ENCODE results near the gene CHST5.
A peak's percentile ranks its signal among the peaks of the same experiment; 100 is the strongest.
"Not testable (repeated sequence)": the region's sequence is repeated elsewhere in the genome, so short reads cannot be mapped to it uniquely, and the experiment has no call there.

Gene CHST5

GRCh38 chr16:75550211-75550662 lies 14.3 kb upstream of the CHST5 start:
- peak; percentile 71 for DNase-seq (ENCODE audit: low read depth, low spot score)

DNA sequence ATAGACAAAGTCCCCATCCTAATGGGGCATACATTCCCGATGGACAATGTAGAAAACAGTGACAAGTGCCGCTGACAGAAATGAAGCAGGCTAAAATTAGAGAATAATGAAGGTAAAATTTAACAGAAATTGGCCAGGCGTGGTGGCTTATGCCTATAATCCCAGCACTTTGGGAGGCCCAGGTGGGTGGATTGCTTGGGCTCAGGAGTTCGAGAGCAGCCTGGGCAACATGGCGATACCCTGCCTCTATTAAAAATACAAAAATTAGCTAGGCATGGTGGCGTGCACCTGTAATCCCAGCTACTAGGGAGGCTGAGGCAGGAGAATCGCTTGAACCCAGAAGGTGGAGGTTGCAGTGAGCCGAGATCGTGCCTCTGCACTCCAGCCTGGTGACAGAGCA lies 12.5 kb upstream of the CHST5 start:
- not testable (repeated sequence) for DNase-seq (ENCODE audit: low read depth, low spot score)

- DNase-seq (ENCODE audit: low read depth, low spot score) = no peak
Measured at GRCh38 chr16:75546293-75546692, 10.4 kb upstream of the CHST5 start.

DNA sequence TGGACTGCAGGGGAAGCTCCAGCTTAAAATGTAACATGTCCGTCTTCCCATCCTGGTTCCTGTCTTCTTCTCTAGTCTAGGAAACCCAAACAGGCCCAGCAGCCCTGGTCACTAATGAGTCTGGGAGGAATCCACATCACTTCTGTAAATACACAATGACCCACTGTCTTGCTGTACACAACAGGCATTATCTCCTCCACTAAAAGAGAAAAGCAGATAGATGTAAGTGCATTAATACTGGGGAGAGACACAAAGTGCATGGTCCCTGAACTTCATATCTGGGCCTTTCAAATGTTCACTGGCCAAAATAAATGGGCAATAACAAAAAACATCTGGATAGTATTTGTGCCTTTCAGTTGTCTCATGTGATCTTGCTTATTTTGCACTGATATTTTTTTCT lies 10.0 kb upstream of the CHST5 start:
- not testable (repeated sequence) for DNase-seq (ENCODE audit: low read depth, low spot score)

DNA sequence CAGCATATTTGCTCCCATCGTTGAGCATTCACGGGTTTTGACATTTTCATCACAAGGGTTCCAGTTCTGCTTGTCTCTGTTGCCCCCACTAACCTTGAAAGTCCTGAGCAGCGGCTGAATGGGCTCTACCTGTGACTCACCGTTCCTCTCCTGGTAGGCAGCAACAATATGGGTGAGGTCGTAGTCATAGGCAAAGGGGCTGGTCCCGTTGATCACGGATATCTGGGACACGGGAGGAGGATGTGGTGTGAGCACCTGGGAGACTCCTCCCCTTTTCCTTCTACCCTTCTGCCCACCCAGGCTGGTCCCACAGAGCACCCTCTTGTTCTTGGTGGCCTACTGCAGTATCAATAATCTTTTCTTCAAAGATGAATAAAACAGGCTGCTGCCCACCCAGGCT lies 6.6 kb upstream of the CHST5 start:
- DNase-seq (ENCODE audit: low read depth, low spot score) = not testable (repeated sequence)

DNA sequence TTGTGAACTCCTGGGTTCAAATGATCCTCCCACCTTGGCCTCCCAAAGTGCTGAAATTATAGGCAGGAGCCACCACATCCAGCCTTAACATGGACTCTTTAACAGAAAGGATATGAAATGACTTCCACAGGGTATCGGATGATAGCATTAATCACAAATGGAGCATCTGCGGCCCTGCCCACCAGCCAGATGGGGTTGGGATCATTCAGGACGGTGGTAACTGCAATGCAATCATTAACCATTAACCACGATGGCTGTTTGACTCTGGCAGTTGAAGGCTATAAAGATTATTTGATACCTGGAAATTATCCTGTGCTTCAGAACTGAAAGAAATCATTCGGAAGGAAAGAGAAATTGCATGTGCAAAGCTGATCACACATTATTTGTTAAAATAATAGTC lies 5.3 kb upstream of the CHST5 start:
- DNase-seq (ENCODE audit: low read depth, low spot score) = no peak

- DNase-seq (ENCODE audit: low read depth, low spot score) = not testable (repeated sequence)
Measured at GRCh38 chr16:75538882-75539565, 3.1 kb upstream of the CHST5 start.

- no peak for DNase-seq (ENCODE audit: low read depth, low spot score)
Measured at GRCh38 chr16:75537776-75538175, 1.9 kb upstream of the CHST5 start.

DNA sequence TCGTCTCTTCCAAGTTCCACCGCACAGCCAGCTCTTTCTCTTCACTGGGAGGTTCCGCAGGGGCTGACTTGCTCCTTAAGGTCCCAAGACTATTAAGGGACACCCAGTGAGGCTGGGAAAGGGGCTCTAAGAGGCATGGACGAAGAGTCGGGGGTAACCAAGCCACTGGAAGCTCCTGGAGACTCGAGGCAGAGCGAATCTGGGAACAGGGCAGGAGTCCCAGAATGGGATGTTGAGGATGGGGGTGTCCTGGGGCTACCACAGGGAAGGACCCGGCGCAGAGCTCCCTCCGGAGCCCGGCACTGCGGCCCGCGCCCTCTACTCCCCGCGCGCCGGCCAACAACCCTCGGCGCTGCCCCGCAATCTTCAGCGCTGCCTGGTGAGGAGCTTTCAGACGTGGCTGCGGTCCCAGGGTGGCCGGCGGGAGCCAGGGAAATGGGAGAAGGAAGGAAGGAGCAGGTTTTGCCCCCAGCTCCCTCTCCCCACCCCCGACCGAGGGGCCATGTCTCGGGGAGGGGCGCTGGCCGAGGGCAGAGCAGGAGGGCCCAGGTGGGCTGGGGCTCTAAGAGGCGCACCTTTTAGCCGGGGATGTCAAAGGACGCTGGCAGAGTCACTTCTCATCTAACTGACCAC lies 581 bp downstream of the CHST5 start:
- no peak for DNase-seq (ENCODE audit: low read depth, low spot score)

GRCh38 chr16:75534560-75535205 lies 1.2 kb downstream of the CHST5 start:
- DNase-seq (ENCODE audit: low read depth, low spot score) = no peak

- no peak for DNase-seq (ENCODE audit: low read depth, low spot score)
Measured at GRCh38 chr16:75532791-75533190, 3.1 kb downstream of the CHST5 start.

DNA sequence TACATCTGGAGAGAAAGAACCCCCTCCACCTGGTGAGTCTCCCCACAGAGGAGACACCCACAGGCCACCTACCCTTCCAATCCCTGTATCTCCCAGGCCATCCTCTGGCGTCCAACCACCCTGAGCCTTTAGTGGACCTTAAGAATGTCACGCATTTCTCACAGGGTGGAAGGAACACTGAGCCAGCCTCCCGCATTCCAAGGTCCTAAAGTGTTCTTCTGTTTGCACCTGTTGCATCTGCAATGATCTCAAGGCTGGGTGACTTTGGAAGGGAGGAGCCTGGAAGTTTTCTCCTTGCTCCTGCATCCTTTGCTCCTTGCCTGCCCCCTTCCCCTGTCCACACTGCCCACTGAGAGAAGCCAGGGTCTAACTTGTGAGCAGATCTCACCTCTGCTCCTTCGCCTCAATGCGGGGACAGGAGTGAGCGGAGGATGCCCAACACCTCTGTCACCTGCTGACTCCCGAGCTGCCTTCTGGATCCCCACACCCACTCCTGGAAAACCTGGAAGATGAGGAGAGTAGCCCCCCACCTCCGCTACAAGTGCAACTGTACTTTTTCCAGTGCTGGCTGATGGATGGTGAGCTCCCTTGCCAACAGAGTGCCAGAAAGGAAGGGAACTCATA lies 3.7 kb downstream of the CHST5 start:
- no peak for DNase-seq (ENCODE audit: low read depth, low spot score)

GRCh38 chr16:75529959-75530358 lies 5.9 kb downstream of the CHST5 start:
- DNase-seq (ENCODE audit: low read depth, low spot score) = no peak

DNA sequence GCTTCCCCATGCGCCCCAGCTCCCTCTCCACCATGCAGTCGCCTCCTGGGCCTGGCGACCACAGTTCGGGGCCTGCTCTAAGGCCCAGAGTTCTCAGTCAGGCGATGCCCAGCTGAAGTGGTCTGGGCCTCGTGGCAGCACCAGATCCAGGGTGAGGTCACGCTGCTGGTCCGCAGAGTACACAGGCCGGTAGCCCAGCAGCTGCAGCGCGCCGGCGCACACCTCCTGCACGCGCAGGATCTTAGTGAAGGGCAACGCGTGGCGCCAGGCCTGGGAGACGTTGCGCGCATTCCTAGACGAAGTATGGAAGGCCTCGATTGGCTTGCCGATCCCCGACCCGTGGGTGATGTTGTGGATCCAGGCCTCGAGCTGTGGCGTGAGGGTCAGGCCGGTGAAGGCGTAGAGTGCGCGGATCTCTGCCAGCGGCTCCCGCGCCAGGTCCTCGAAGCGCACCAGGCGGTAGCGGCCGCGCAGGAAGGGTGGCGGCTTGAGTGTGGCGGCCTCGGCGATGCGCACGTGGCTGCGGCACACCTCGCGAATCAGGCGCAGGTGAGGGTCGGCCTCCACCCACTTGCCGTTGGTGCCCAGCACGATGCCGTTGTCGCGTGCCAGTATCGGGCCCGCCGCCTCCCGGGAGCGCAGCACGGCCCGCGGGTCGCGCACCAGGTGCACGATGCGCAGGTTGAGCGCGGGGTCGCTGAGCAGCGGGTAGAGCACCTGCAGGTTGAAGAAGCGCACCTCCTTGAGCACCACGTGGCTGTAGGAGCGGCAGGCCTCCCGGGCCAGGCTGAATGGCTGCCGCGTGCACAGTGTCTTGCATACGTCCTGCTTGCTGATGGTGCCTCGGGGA lies 6.6 kb downstream of the CHST5 start:
- no peak for DNase-seq (ENCODE audit: low read depth, low spot score)

DNA sequence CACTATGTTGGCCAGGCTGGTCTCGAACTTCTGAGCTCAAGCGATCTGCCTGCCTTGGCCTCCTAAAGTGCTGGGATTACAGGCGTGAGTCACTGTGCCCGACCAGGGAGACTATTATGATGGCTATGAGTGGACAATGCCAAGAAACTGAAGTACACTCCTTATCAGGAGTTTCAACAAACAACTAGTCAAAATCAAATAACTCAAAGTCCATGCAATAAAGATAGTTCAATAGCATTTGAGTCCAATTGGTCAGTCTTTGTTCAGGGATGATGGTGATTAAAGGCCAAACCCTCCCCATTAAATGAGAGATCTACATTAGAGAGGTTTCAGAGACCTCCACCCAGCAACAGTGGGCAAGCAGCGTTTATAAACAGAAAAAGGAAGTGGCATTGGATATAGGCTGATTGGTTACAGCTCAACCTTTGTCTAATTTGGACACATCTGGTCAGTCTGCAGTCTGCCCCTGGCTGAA lies 8.0 kb downstream of the CHST5 start:
- no peak for DNase-seq (ENCODE audit: low read depth, low spot score)

GRCh38 chr16:75526032-75526790 lies 9.7 kb downstream of the CHST5 start:
- no peak for DNase-seq (ENCODE audit: low read depth, low spot score)

DNA sequence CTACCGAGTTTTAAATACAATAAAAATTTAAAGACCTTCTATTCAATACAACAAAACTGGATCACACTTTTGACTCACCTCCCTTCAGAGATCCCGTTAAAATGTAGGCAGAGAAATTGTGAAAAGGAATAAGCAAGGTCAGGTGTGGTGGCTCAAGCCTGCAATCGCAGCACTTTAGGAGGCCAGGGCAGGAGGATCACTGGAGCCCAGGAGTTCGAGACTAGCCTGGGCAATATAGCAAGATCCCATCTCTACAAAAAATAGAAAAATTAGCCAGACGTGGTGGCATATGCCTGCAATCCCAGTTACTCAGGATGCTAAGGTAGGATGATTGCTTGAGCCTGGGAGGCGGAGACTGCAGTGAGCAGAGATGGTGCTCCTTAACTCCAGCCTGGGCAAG lies 16.7 kb downstream of the CHST5 start:
- no peak for DNase-seq (ENCODE audit: low read depth, low spot score)

GRCh38 chr16:75516189-75516966 lies 19.5 kb downstream of the CHST5 start:
- peak; percentile 56 for DNase-seq (ENCODE audit: low read depth, low spot score)

GRCh38 chr16:75514296-75514695 lies 21.6 kb downstream of the CHST5 start:
- DNase-seq (ENCODE audit: low read depth, low spot score) = no peak

DNA sequence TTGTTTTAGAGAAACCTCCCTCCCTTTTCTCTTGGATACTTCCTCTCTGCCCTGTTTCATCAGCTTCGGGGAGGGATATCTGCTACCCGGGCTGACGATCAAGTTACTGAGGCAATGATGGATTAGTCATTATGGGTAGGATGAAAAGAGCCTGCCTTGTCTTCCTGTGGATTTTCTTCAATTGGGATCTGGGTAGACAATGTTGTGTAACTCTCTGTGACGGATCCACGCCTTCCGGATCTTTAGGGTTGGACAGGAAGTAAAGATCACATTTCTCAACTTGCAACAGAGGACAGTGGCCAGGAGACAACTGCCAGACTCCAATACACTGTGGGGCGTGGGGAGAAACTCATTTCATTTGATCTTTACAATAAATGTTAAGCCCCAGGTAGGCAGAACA lies 29.3 kb downstream of the CHST5 start:
- DNase-seq (ENCODE audit: low read depth, low spot score) = no peak
